ENCODE results near the gene CARD9. TPM values are rescaled to one million over a fixed set of nuclear protein-coding genes. Genes with fewer than 3 reads are reported as not detected.

Gene CARD9
- total RNA-seq, 2 experiments from 2014 or later: 0.92 to 1.7 TPM

GRCh38 chr9:136363949-136364748, 9.3 kb downstream of the CARD9 start:
- Histone ChIP-seq H3K9me2 (ENCODE audit: insufficient read depth, low read length) (no peaks in the 10 kb centered on the region), H3K79me2 (ENCODE audit: insufficient read depth, low read depth, low read length) (no peaks in the 10 kb centered on the region), H3K4me1 (ENCODE audit: insufficient read depth, low read length, poor library complexity, severe bottlenecking) (peaks cover 12% of the 10 kb centered on the region), H4K20me1 (ENCODE audit: insufficient read depth, low read length) (no peaks in the 10 kb centered on the region), H3K27ac (ENCODE audit: low read depth, low read length, poor library complexity, severe bottlenecking) (no peak overlapping the region), H3K9me3 (ENCODE audit: low read length) (no peaks in the 10 kb centered on the region), H2AFZ (ENCODE audit: low read length) (no peak overlapping the region), H3K36me3 (ENCODE audit: insufficient read depth, low read length) (no peaks in the 10 kb centered on the region), H3K4me3 (ENCODE audit: low read depth, low read length, poor library complexity, severe bottlenecking) (peak overlapping the region; percentile 82), H3K4me2 (ENCODE audit: low read length) (peak overlapping the region; percentile 35; the same call in 1 of the 2 replicates)
- TF ChIP-seq EZH2phosphoT487 (IDR thresholded peaks at IDR 0.05; ENCODE audit: borderline replicate concordance, low read depth, low read length) (no peak), CTCF (conservative IDR thresholded peaks at IDR 0.05; ENCODE audit: low read length) (peak; percentile 44; the same call in 1 of the 2 replicates)
- DNase-seq (ENCODE audit: low spot score): no peak
- intact Hi-C loops (cut with micrococcal nuclease; ENCODE audit: unreplicated experiment): loop anchor here (1.0 kb wide), 1 partner anchor 36 kb away; the partner anchor contains the start of gene SNAPC4
- ChIA-PET POLR2A (no interaction called here), CTCF (ENCODE audit: unreplicated experiment) (interaction anchor here (1.2 kb wide), 1 partner anchor 46 kb away, joined by 3 read pairs; no protein-coding TSS in a partner anchor)
- BruUV-seq (replicated peaks): TSS peak; percentile 71

- Histone ChIP-seq H3K9me3 (ENCODE audit: low read length) (no peaks in the 10 kb centered on the region), H3K4me3 (ENCODE audit: low read depth, low read length, poor library complexity, severe bottlenecking) (peak within 1 kb of the TSS; percentile 82), H3K36me3 (ENCODE audit: insufficient read depth, low read length) (no peaks in the 10 kb centered on the region), H3K4me1 (ENCODE audit: insufficient read depth, low read length, poor library complexity, severe bottlenecking) (peaks cover 12% of the 10 kb centered on the region), H3K4me2 (ENCODE audit: low read length) (peak within 1 kb of the TSS; percentile 68), H4K20me1 (ENCODE audit: insufficient read depth, low read length) (no peaks in the 10 kb centered on the region), H3K79me2 (ENCODE audit: insufficient read depth, low read depth, low read length) (no peaks in the 10 kb centered on the region), H2AFZ (ENCODE audit: low read length) (peak within 1 kb of the TSS; percentile 67; the same call in 1 of the 2 replicates), H3K9me2 (ENCODE audit: insufficient read depth, low read length) (no peaks in the 10 kb centered on the region), H3K27ac (ENCODE audit: low read depth, low read length, poor library complexity, severe bottlenecking) (peak within 1 kb of the TSS; percentile 72)
- DNase-seq (ENCODE audit: low spot score): peak; percentile 95
- BruUV-seq (replicated peaks): no TSS peak
- POLR2A ChIA-PET: interaction anchor here (0.6 to 1.0 kb wide), 3 partner anchors 46 to 167 kb away, joined by 3 to 5 read pairs (median 3); no protein-coding TSS in a partner anchor
- intact Hi-C loops (cut with micrococcal nuclease; ENCODE audit: unreplicated experiment): loop anchor here (1.0 kb wide), 1 partner anchor 37 kb away; the partner anchor contains the start of gene SNAPC4
- TF ChIP-seq CTCF (conservative IDR thresholded peaks at IDR 0.05; ENCODE audit: low read length): peak; percentile 84
- TF ChIP-seq EZH2phosphoT487 (IDR thresholded peaks at IDR 0.05; ENCODE audit: borderline replicate concordance, low read depth, low read length): no peak
- CTCF ChIA-PET (ENCODE audit: unreplicated experiment): interaction anchor here (1.2 kb wide), 1 partner anchor 47 kb away, joined by 3 read pairs; no protein-coding TSS in a partner anchor
Measured at GRCh38 chr9:136363106-136363948, 10.1 kb downstream of the CARD9 start, which contains the start of gene DNLZ. DNLZ (minus strand) TSS chr9:136363744; CDS start chr9:136363714, 30 bp downstream.

Measured in OCI-LY7 (cell line).